AG09309 (cell line): ENCODE data around the gene FAM3A.
A peak's percentile ranks its signal among the peaks of the same experiment; 100 is the strongest.

Experiments used
- DNase-seq: peaks from one replicate; pipeline ENCODE4 v3.0.0-alpha.2; 2010; ENCODE audit warnings: low read depth
- H3K4me3 ChIP-seq: 2 replicates; pipeline ENCODE4 v1.5.1; 2011; ENCODE audit warnings: mild to moderate bottlenecking, low read depth, low read length, moderate library complexity; ENCODE audit not compliant: control insufficient read depth
- TF ChIP-seq, protein P1 (sequence below): IDR thresholded peaks from 2 replicates; pipeline ENCODE4 v1.5.1; 2011; ENCODE audit warnings: mild to moderate bottlenecking, low read depth, low read length, inconsistent platforms; ENCODE audit not compliant: insufficient read depth, control insufficient read depth; ENCODE audit errors: missing control alignments

Gene FAM3A

GRCh38 chrX:154487518-154488290 is 28.3 kb downstream of the FAM3A start:
- no peak for DNase-seq
- TF ChIP-seq, protein P1, sequence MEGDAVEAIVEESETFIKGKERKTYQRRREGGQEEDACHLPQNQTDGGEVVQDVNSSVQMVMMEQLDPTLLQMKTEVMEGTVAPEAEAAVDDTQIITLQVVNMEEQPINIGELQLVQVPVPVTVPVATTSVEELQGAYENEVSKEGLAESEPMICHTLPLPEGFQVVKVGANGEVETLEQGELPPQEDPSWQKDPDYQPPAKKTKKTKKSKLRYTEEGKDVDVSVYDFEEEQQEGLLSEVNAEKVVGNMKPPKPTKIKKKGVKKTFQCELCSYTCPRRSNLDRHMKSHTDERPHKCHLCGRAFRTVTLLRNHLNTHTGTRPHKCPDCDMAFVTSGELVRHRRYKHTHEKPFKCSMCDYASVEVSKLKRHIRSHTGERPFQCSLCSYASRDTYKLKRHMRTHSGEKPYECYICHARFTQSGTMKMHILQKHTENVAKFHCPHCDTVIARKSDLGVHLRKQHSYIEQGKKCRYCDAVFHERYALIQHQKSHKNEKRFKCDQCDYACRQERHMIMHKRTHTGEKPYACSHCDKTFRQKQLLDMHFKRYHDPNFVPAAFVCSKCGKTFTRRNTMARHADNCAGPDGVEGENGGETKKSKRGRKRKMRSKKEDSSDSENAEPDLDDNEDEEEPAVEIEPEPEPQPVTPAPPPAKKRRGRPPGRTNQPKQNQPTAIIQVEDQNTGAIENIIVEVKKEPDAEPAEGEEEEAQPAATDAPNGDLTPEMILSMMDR, result no peak
- H3K4me3 ChIP-seq, result no peak overlapping the region

DNA sequence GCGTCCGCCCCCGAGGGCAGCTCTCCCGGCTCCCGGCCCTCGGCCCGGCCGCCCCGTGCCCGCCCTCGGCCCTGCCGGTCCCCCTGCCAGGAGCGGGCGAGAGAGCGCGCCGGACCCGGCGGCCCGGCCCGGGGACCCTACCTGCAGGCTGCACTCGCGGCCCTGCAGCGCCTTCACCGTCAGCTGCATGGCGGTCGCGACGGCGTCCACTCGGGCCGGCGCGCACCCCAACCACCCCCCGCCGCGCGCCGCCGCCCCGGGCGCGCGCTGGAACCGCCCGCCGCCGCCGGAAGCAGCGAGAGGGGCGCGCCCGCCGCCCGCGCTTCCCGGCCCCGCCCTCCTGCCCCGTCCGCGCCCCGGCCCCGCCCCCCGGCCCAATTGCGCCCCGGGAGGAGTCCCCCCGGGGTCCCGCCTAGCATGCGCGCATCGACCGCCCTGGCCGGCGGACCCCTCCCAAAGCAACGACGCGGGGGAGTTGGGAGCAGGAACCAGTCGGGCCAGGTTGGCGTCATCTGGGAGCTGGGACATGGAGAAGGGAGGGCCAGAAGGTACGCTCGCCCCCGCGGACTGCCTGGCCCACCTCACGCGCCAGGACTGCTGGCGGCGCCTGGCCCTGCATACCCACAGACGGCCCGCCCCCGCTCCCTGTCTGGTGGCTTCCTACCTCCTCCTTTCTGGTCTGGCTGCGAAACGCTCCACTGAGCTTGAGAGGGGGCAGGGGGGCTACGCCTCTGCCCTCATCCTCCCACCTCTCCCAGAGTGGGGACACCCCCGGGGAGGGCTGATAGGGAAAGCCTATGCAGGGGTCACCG is 29.4 kb downstream of the FAM3A start, which contains the start of gene UBL4A:
Gene UBL4A, minus strand, starts transcription at position 220 of the 812 bp plus-strand sequence. Its CDS starts 31 bp downstream, at position 189.
- H3K4me3 ChIP-seq, result peak within 1 kb of the TSS; percentile 56
- DNase-seq, result no peak
- TF ChIP-seq, protein P1, result no peak

GRCh38 chrX:154486052-154486395 is 30.0 kb downstream of the FAM3A start:
- DNase-seq, result no peak
- H3K4me3 ChIP-seq, result peak overlapping the region; percentile 56
- TF ChIP-seq, protein P1, result no peak

- TF ChIP-seq, protein P1, result no peak
- peak overlapping the region; percentile 56 for H3K4me3 ChIP-seq
- DNase-seq, result no peak
Measured at GRCh38 chrX:154485150-154486051, 30.6 kb downstream of the FAM3A start.

DNA sequence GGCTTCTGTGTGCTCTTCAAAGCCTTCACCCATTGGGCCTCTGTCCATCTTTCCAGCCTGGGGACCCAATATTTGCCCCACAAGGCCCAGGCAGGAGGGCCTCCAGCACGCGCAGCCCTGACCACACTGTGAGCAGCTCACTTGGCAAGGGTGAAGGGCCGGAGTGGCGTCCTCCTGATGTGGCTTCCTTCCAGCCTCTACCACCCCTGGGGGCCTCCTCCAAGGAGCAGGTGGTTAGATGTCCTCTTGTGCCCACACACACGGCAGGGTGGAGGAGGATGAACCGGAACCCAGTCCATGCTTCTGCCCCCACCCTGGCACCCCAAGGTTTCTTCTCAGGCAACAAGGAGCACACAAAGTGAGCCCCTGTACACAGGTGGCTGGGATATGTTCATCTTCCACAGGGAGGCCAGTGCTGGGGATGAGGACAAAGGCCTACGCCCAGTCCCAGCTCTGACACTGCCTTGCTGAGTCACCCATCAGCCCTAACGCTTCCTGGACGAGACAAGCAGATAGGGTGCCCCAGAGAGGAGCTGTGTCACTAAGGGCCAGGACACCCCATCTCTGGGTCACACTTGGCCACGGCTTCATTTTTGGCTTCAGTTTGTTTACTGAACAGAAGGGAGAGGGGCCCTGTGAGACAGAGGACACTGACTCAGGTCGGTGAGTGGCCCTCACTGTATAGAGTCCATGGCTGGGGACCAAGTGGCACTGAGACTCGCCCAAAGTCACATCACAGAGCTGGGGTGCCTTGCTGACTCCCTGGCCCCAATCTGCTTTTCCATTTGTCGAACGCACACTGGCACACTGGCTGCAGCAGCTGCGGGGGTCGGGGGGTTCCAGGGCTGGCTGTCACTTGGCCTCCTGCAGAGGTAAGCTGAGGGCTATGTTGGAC is 31.5 kb downstream of the FAM3A start:
- no peak for DNase-seq
- no peak overlapping the region for H3K4me3 ChIP-seq
- TF ChIP-seq, protein P1, result no peak
